Stimulated activated naive CD8-positive, alpha-beta T cell treated with anti-CD3 and anti-CD28 coated beads, Interleukin-15, Interleukin-2, amounts not matched to agents 100 ng/mL and 50 ng/mL, for 24 hours (primary cell): ENCODE measurements around the gene KLK2.

ENCODE experiments used
- H3K27ac Mint-ChIP-seq: one replicate; pipeline ENCODE4 v1.8.0; 2021; ENCODE audit warnings: mild to moderate bottlenecking, mixed read lengths
- H3K27me3 Mint-ChIP-seq: one replicate; pipeline ENCODE4 v1.8.0; 2021; ENCODE audit warnings: mixed read lengths
- H3K36me3 Mint-ChIP-seq: one replicate; pipeline ENCODE4 v1.8.0; 2021; ENCODE audit warnings: low read depth, mixed read lengths
- H3K4me1 Mint-ChIP-seq: one replicate; pipeline ENCODE4 v1.8.0; 2021; ENCODE audit warnings: low read depth, mixed read lengths
- H3K4me3 Mint-ChIP-seq: one replicate; pipeline ENCODE4 v1.8.0; 2021; ENCODE audit warnings: mild to moderate bottlenecking, mixed read lengths
- H3K9me3 Mint-ChIP-seq: one replicate; pipeline ENCODE4 v1.8.0; 2021; ENCODE audit warnings: mixed read lengths

KLK2 gene

GRCh38 chr19:50896591-50897190, 23.5 kb downstream of the KLK2 start:
- H3K9me3 Mint-ChIP-seq = no peaks in the 10 kb centered on the region
- H3K4me1 Mint-ChIP-seq = no peaks in the 10 kb centered on the region
- H3K27me3 Mint-ChIP-seq = peaks cover 32% of the 10 kb centered on the region
- H3K36me3 Mint-ChIP-seq = no peaks in the 10 kb centered on the region
- H3K27ac Mint-ChIP-seq = no peak overlapping the region
- H3K4me3 Mint-ChIP-seq = no peak overlapping the region

DNA sequence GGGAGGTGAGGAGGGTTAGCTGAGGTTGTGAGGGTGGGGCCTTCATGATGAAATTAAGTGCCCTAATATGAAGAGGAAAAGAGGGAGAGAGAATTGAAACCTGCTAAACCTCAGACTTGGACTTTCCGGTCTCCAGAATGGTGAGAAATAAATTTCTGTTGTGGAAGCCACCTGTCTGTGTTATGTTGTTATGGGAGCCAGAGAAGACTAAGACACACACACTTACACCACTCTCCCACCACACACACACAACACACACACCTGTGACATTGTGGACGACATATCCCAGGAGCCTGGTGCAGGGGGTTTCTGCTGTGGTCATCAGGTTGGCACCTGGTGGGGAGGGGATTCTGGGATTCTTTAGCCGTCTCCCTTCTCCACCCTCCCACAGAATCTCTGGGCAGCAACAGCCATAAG, 24.0 kb downstream of the KLK2 start:
- H3K27ac Mint-ChIP-seq = no peak overlapping the region
- no peak overlapping the region for H3K4me3 Mint-ChIP-seq
- H3K36me3 Mint-ChIP-seq = no peaks in the 10 kb centered on the region
- H3K4me1 Mint-ChIP-seq = no peaks in the 10 kb centered on the region
- H3K9me3 Mint-ChIP-seq = no peaks in the 10 kb centered on the region
- H3K27me3 Mint-ChIP-seq = peaks cover 27% of the 10 kb centered on the region

DNA sequence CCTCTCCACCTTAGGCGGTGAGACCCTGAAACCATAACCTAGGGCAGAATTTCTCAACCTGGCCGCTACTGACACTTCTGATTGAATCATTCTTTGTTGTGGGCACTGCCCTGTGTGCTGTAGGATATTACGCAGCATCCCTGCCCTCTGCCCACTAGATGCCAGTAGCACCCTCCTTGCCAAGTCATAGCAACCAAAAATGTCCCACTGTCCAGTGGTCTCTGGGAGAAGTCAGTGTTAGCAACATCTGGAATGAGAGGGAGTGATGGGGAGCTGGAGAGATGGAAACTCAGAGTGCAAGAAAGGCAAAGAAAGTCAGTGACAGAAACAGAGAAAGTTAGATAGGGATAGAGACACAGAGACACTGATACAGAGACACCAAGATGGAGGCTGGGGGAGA, 24.4 kb downstream of the KLK2 start:
- H3K9me3 Mint-ChIP-seq = no peaks in the 10 kb centered on the region
- no peaks in the 10 kb centered on the region for H3K4me1 Mint-ChIP-seq
- H3K27me3 Mint-ChIP-seq = peaks cover 27% of the 10 kb centered on the region
- H3K27ac Mint-ChIP-seq = no peak overlapping the region
- H3K36me3 Mint-ChIP-seq = no peaks in the 10 kb centered on the region
- no peak overlapping the region for H3K4me3 Mint-ChIP-seq

DNA sequence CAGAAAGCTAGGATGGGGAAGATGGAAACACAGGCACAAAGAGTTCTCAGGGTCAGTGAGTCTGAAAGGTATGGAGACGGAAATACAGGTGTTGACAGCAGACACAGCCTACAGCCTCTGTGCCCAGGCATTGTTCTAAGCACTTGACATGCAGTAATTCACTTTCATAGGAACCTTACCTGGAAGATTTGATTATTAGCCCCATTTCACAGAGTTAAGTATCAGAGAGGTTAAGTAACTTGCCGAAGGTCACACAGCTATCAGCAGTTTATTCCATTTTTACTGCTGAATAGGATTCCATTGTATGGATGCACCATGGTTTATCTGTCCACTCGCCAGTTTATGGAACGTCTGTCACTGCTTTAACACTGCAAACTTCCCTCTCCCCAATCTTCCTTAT, 24.8 kb downstream of the KLK2 start:
- Mint-ChIP-seq H3K4me1 (no peaks in the 10 kb centered on the region), H3K9me3 (no peaks in the 10 kb centered on the region)

GRCh38 chr19:50899569-50899968, 26.3 kb downstream of the KLK2 start:
- H3K4me1 Mint-ChIP-seq = no peaks in the 10 kb centered on the region
- H3K27me3 Mint-ChIP-seq = peaks cover 30% of the 10 kb centered on the region
- H3K27ac Mint-ChIP-seq = no peak overlapping the region

More for the DNA sequence above, 24.8 kb downstream of the KLK2 start:
- no peaks in the 10 kb centered on the region for H3K36me3 Mint-ChIP-seq
- H3K27ac Mint-ChIP-seq = no peak overlapping the region
- H3K4me3 Mint-ChIP-seq = no peak overlapping the region
- H3K27me3 Mint-ChIP-seq = peaks cover 27% of the 10 kb centered on the region

GRCh38 chr19:50902640-50903039, 29.4 kb downstream of the KLK2 start:
- Mint-ChIP-seq H3K27ac (no peak overlapping the region), H3K4me3 (no peak overlapping the region), H3K4me1 (no peaks in the 10 kb centered on the region), H3K36me3 (no peaks in the 10 kb centered on the region), H3K27me3 (peaks cover 39% of the 10 kb centered on the region), H3K9me3 (no peaks in the 10 kb centered on the region)

More at GRCh38 chr19:50899569-50899968, 26.3 kb downstream of the KLK2 start:
- H3K9me3 Mint-ChIP-seq = no peaks in the 10 kb centered on the region
- H3K4me3 Mint-ChIP-seq = no peak overlapping the region
- H3K36me3 Mint-ChIP-seq = no peaks in the 10 kb centered on the region

DNA sequence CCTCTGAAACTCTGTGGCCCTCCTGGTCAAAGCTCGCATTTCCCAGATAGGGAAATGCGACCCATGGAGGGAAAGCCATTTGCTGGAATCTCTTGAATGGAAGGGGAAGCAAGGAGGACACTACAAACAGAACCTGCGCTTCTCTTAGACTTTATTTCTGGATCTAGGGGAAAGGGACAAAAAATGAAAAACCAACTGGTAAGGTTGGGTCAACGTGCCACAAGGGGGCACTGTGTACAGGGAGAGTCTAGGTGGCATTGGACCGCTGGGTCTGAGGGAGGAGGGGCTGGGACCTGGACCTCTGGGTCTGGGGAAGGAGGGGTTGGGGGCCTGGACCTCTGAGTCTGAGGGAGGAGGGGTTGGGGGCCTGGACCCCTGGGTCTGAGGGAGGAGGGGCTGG, 33.0 kb downstream of the KLK2 start:
- Mint-ChIP-seq H3K27me3 (peaks cover 58% of the 10 kb centered on the region), H3K9me3 (no peaks in the 10 kb centered on the region), H3K27ac (no peak overlapping the region), H3K36me3 (no peaks in the 10 kb centered on the region), H3K4me3 (no peak overlapping the region), H3K4me1 (no peaks in the 10 kb centered on the region)

GRCh38 chr19:50908336-50908735, 35.1 kb downstream of the KLK2 start:
- Mint-ChIP-seq H3K27ac (no peak overlapping the region), H3K4me3 (no peak overlapping the region), H3K27me3 (peaks cover 67% of the 10 kb centered on the region), H3K36me3 (no peaks in the 10 kb centered on the region), H3K4me1 (no peaks in the 10 kb centered on the region), H3K9me3 (no peaks in the 10 kb centered on the region)

- H3K36me3 Mint-ChIP-seq = no peaks in the 10 kb centered on the region
- H3K27ac Mint-ChIP-seq = no peak overlapping the region
- no peaks in the 10 kb centered on the region for H3K4me1 Mint-ChIP-seq
- peaks cover 64% of the 10 kb centered on the region for H3K27me3 Mint-ChIP-seq
- no peak overlapping the region for H3K4me3 Mint-ChIP-seq
- no peaks in the 10 kb centered on the region for H3K9me3 Mint-ChIP-seq
These were observed 36.2 kb downstream of the KLK2 start for GRCh38 chr19:50909240-50910070.

- Mint-ChIP-seq H3K36me3 (no peaks in the 10 kb centered on the region), H3K27ac (no peak overlapping the region), H3K9me3 (no peaks in the 10 kb centered on the region), H3K4me1 (no peaks in the 10 kb centered on the region), H3K4me3 (no peak overlapping the region), H3K27me3 (peaks cover 61% of the 10 kb centered on the region)
These were observed 37.5 kb downstream of the KLK2 start for GRCh38 chr19:50910722-50911121.

DNA sequence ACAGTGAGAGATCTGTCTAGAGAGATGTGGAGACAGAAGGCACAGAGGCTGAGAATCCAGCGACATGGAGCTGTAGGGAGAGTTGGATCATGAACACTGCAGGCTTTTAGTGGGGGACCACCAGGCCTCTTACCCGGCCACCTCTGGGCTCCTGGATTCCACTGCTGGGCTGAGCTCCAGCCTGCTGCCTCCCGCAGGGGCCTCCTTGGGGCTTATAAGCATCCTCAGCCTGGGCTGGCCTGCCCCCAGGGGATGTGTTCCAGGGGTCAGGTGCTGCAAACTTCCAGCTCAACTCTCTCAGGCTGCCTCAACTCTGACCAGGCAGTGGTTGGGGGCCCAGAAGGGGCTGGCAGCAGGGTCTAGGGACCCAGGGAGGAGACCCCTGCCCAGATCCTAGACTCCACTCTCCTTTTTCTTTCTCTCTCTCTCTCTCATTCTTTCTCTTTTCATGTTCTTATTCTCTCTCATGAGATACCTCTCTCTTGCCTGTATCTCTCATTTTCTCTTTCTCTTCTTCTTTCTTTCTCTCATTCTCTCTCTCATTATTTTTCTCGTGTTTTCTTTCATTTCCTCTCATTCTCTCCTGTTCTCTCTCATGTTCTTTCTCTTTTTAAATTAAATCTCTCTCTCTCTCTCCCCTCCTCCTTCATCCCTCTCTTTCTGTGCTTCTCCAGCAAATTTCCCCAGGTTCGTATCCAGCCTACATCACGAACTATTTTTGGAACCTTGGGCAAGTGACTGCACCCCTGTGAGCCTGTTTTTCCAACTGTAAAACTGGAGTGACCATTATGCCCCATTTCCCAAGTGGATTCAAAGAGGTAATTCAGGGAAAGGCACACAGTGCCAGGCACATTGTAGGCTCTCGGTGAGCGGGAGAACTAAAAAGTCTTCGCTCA, 38.2 kb downstream of the KLK2 start, which contains the start of gene KLK4:
Gene KLK4, minus strand, starts transcription at position 190 of the 896 bp plus-strand sequence. CDS start 657 bp downstream, outside the sequence.
- H3K4me3 Mint-ChIP-seq = no peak within 1 kb of the TSS
- no peaks in the 10 kb centered on the region for H3K9me3 Mint-ChIP-seq
- no peak within 1 kb of the TSS for H3K27ac Mint-ChIP-seq
- no peaks in the 10 kb centered on the region for H3K36me3 Mint-ChIP-seq
- H3K27me3 Mint-ChIP-seq = peaks cover 58% of the 10 kb centered on the region
- H3K4me1 Mint-ChIP-seq = no peaks in the 10 kb centered on the region

DNA sequence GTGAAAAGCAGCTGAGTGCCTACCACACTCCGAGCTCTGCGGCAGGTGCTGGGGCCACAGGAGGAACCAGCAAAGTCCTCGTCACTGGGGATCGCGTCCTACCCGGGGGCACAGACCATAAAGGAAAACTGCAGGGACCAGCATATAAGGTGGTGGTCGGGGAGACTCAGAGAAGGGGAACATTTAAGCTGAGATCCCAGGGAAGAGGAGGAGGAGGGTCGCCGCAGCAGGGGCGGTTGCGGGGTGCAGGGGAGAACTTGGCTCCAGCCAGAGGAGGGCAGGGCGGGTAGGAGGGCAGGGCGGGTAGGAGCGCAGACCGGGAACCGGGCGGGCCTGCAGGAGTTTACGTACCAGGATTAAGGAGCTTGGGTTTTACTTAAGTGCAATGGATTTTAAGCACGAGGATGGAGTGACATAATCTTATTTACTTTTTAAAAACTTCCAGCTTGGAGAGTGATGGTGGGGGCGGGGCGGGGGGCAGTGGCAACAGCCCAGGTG, 38.9 kb downstream of the KLK2 start:
- Mint-ChIP-seq H3K9me3 (no peaks in the 10 kb centered on the region), H3K4me1 (no peaks in the 10 kb centered on the region), H3K27ac (no peak overlapping the region), H3K36me3 (no peaks in the 10 kb centered on the region), H3K4me3 (no peak overlapping the region), H3K27me3 (peaks cover 56% of the 10 kb centered on the region)

DNA sequence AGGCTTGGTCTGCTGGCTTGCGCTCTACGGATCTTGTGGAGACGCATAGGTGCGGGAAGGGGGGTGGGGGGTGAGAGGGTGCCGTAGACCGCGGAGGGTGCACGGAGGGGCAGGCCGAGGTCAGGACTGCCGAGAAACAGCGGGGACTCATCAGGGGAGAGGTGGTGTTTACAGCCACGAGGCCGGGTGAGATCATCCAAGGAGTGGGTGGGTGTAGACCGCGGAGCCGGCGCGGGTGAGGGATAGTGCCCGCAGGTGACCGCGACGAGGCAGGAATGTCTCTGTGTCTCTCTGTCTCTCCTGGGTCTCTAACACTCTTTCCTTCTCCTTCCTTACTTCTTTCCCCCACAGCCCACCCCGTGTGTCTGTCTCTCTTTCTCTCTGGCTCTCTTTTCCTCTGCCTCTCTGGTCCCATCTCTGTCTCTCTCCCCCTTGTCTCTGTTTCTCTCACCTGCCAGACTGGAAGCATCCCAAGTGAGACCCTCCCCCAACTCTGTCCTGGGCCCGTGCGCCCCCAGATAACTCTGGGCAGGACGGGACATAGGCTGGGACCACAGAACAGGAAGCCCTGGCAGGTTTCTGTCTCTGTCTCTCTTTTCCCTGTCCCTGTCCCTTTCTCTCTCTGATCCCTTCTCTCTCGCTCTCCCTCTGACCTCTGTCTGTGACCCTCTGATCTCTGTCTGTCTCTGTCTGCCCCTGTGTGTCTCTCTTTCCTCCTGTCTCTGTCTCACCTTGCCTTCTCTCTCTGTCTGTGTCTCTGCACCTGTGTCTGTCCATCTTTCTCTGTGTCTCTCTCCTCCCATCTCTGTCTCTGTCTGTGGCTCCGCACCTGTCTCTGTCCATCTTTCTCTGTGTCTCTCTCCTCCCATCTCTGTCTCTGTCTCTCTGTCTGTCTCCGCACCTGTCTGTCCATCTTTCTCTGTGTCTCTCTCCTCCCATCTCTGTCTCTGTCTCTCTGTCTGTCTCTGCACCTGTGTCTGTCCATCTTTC, 39.8 kb downstream of the KLK2 start:
- H3K4me1 Mint-ChIP-seq = no peaks in the 10 kb centered on the region
- no peak overlapping the region for H3K4me3 Mint-ChIP-seq
- no peak overlapping the region for H3K27ac Mint-ChIP-seq
- H3K27me3 Mint-ChIP-seq = peaks cover 50% of the 10 kb centered on the region
- no peaks in the 10 kb centered on the region for H3K9me3 Mint-ChIP-seq
- H3K36me3 Mint-ChIP-seq = no peaks in the 10 kb centered on the region

DNA sequence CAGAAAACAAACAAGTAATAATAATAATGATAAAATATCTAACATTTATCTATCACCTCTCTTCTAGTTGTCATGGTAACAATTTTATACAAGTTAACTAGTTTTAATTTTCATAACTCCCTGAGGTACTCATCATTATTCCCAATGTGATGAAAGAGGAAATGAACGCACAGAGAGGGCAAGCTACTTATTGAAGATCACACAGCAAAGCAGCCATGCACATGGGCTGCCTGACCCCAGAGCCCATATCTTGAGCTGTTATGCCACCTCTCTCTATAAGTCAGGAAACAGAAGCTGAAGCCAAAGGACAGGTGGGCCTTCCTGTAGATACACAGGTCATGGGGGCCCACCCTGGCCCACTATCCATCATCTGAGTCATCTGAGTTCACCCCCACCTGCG, 42.8 kb downstream of the KLK2 start:
- Mint-ChIP-seq H3K27me3 (peaks cover 35% of the 10 kb centered on the region), H3K36me3 (no peaks in the 10 kb centered on the region), H3K27ac (no peak overlapping the region), H3K4me1 (no peaks in the 10 kb centered on the region), H3K9me3 (no peaks in the 10 kb centered on the region), H3K4me3 (no peak overlapping the region)
